ENCODE results near the gene CDX2.
"Not testable (repeated sequence)": the region's sequence is repeated elsewhere in the genome, so short reads cannot be mapped to it uniquely, and the experiment has no call there.

The CDX2 gene

GRCh38 chr13:27965343-27965739 is 3.8 kb downstream of the CDX2 start:
- no peak overlapping the region for H3K4me3 ChIP-seq (replicated peaks; ENCODE audit: low read depth, low read length)
- TF ChIP-seq, protein P1, sequence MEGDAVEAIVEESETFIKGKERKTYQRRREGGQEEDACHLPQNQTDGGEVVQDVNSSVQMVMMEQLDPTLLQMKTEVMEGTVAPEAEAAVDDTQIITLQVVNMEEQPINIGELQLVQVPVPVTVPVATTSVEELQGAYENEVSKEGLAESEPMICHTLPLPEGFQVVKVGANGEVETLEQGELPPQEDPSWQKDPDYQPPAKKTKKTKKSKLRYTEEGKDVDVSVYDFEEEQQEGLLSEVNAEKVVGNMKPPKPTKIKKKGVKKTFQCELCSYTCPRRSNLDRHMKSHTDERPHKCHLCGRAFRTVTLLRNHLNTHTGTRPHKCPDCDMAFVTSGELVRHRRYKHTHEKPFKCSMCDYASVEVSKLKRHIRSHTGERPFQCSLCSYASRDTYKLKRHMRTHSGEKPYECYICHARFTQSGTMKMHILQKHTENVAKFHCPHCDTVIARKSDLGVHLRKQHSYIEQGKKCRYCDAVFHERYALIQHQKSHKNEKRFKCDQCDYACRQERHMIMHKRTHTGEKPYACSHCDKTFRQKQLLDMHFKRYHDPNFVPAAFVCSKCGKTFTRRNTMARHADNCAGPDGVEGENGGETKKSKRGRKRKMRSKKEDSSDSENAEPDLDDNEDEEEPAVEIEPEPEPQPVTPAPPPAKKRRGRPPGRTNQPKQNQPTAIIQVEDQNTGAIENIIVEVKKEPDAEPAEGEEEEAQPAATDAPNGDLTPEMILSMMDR (IDR thresholded peaks at IDR 0.05; ENCODE audit: low read depth, low read length, missing control alignments): no peak
- DNase-seq (ENCODE audit: extremely low read depth, low read depth): no peak

GRCh38 chr13:27964741-27965323 is 4.3 kb downstream of the CDX2 start:
- no peak overlapping the region for H3K4me3 ChIP-seq (replicated peaks; ENCODE audit: low read depth, low read length)
- TF ChIP-seq, protein P1 (IDR thresholded peaks at IDR 0.05; ENCODE audit: low read depth, low read length, missing control alignments): no peak
- no peak for DNase-seq (ENCODE audit: extremely low read depth, low read depth)

- H3K4me3 ChIP-seq (replicated peaks; ENCODE audit: low read depth, low read length); DNase-seq (ENCODE audit: extremely low read depth, low read depth): not testable (repeated sequence)
These were observed 4.9 kb downstream of the CDX2 start for GRCh38 chr13:27964206-27964605.

DNA sequence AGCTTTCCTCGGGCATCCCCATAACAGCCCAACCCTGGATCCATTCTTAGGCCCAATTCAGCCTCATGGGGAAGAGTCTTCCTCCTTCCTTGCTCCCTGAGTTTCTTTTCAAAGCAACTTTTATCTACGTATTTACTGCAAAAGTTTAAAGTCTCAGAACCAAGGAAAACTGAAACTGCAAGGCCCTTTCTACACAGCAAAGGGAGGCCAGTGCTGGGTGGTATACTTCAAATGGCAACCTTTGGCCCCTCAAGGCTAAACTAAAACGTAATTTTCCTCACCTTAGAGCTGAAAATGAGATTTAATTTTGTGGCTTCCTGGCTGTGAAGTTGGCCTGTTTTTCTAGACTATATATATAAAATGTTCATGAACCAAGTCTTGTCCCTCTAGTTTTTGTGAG is 5.6 kb downstream of the CDX2 start:
- no peak overlapping the region for H3K4me3 ChIP-seq (replicated peaks; ENCODE audit: low read depth, low read length)
- TF ChIP-seq, protein P1 (IDR thresholded peaks at IDR 0.05; ENCODE audit: low read depth, low read length, missing control alignments): no peak
- no peak for DNase-seq (ENCODE audit: extremely low read depth, low read depth)

DNA sequence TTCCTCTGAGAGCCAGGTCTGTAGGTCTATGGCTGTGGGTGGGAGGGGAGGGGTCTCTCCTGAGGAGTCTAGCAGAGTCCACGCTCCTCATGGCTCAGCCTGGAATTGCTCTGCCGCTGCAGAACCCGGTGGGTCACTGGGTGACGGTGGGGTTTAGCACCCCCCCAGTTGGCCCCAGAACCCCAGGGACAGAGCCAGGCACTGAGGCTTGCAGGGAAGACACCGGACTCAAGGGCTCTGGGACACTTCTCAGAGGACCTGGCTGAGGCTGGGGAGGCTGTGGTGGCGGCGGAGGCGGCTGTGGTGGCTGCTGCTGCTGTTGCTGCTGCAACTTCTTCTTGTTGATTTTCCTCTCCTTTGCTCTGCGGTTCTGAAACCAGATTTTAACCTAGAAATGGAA is 6.1 kb downstream of the CDX2 start:
- TF ChIP-seq, protein P1 (IDR thresholded peaks at IDR 0.05; ENCODE audit: low read depth, low read length, missing control alignments): no peak
- no peak overlapping the region for H3K4me3 ChIP-seq (replicated peaks; ENCODE audit: low read depth, low read length)
- no peak for DNase-seq (ENCODE audit: extremely low read depth, low read depth)

DNA sequence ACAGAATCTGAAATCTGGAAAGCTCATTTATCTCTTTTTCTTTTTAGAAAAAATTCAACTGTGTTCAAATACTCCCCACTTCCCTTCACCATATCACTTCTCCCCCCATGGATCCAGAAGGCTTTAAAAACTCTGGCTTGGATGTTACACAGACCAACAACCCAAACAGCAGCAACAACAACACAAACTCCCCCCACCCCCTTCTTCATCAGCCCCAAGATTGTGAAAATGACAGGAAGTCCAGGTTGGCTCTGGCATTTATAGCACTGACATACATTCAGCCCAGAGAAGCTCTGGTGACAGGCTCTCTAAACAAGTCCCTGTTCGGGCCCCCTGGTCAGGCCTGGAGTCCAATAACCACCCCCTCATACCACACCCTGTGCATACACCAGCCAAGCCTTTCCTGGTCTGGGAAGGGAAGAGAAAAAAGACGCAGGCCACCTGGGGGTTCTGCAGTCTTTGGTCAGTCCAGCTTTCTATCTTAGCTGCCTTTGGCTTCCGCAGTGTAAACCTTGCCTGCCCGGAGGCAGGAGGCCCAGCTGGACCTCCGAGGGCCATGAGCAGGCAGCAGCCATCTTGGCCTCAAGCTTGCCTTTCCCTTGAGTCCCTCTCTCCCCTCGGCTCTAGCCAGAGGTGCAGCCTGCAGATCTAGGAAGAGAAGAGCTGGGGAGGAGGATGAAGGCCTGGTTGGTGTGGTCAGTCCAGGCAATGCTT is 6.8 kb downstream of the CDX2 start:
- H3K4me3 ChIP-seq (replicated peaks; ENCODE audit: low read depth, low read length): no peak overlapping the region
- TF ChIP-seq, protein P1 (IDR thresholded peaks at IDR 0.05; ENCODE audit: low read depth, low read length, missing control alignments): no peak

GRCh38 chr13:27961227-27962085 is 7.7 kb downstream of the CDX2 start:
- no peak for DNase-seq (ENCODE audit: extremely low read depth, low read depth)
- no peak overlapping the region for H3K4me3 ChIP-seq (replicated peaks; ENCODE audit: low read depth, low read length)
- TF ChIP-seq, protein P1 (IDR thresholded peaks at IDR 0.05; ENCODE audit: low read depth, low read length, missing control alignments): no peak

More for the DNA sequence above, 6.8 kb downstream of the CDX2 start:
- no peak for DNase-seq (ENCODE audit: extremely low read depth, low read depth)
